Activated gamma-delta T cell (primary cell): ENCODE measurements around the gene NR6A1.

ENCODE experiments used
- DNase-seq: peaks from one replicate; lab custom pipeline; 2025; lab: John Stamatoyannopoulos, UW

Gene NR6A1

GRCh38 chr9:124504530-124505005 lies 266.5 kb downstream of the NR6A1 start:
- no peak for DNase-seq

DNA sequence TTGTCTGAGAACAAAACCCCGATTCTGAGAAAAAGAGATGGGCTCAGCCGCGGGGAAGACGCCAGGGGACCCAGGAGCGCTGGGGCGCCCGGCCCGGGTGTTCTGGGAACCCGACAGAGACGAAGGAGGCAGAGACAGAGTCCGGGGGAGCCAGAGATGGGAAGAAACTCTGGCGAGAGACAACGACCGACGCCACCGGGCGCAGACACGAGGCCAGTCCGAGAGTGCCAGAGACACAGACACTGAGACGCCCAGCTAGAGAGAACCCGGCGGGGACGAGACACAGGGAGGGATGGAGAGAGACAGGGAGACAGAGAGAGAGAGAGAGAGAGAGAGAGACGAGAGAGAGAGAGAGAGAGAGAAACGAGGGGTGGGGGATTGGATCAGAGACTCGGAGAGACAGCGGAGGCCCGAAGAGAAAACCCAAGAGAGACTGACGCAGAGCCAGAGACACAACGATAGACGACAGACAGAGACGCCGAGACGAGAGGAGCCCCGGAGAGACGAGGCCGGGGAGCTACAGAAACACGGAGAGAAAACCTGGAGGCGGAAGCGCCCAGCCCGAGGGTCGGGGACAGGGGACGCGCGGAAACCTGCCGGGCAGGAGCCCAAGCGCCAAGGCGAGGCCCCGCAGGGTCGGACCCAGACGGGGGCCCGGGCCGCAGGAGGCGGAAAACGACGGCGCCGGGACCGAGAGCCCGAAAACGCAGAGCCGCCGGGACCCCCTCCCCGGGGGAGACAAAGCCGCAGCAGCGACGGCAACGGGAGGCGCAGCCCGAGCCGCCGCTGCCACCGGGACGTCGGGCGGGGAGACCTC lies 267.2 kb downstream of the NR6A1 start:
- no peak for DNase-seq

- DNase-seq, result no peak
Observed at GRCh38 chr9:124502711-124503702, 268.1 kb downstream of the NR6A1 start.

GRCh38 chr9:124501771-124502320 lies 269.3 kb downstream of the NR6A1 start:
- DNase-seq, result no peak

GRCh38 chr9:124500796-124501611 lies 270.1 kb downstream of the NR6A1 start:
- DNase-seq, result no peak

GRCh38 chr9:124500028-124500795 lies 270.9 kb downstream of the NR6A1 start:
- DNase-seq, result no peak

DNA sequence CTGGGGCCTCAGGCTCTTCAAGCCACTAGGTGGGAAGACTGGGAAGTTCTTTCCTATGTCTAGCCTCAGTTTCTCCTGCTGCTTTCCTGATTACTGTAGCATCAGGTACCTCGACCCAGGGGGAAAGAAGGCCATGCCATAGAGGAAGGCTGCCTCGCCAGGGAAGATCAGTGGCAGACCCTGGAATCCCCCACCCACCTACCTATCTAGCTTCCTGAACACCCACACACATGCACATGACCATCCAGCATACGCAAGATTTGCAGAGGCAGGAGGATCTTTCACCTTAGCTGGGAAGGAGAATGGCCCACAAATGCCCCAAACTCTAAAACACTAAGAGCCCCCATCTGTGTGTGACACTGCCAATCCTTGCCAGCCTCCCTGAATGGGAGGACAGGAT lies 271.9 kb downstream of the NR6A1 start:
- no peak for DNase-seq

DNA sequence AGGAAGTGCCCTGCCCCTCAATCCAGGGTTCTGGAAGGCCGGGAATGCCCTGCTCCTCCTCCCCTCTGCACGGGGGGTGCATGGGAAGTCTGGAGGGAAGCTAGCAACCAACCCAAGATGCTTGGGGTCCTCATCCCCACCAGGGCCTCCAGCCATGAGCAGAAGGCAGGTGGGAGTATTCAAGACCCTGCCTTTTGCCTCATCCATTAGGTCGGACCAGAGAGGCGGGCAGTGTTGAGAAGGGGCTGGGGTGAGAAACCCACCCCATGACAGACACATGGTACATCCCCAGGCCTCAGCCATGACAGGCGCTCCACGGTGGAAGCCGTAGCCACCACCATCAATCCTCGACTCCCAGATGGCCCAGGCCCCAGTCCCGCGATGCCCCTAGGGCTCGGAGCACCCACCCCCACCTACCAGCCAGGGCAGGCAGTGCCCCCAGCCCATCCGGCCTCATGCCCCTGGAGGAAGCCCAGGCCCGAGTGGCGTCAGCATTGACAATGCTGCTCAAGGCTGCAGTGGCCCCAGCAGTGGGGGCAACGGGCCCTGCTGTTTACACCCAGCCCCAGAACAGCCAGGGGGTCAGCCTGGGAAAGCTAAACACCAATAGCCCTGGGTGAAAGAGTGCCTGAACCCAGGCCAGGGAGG lies 272.5 kb downstream of the NR6A1 start:
- no peak for DNase-seq

GRCh38 chr9:124498040-124498439 lies 273.1 kb downstream of the NR6A1 start:
- DNase-seq, result no peak

DNA sequence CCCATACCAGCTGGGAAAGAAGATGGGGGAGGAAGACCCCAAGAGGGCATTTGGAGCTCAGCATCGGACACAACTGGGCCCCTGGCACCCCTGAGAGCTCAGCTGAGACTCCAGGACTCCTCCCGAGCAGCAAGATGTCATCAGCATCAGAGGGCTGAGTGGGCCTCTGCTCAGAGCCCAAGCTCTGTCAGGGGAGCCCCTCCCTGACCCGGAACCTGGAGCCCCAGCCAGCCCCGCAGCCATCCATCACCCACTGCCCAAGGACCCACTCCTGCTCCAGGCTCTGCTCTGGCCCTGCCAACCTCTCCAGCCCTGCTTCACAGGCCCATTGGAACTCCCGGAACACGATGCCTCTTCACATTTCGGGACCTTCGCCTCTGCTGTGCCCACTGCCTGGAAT lies 273.7 kb downstream of the NR6A1 start:
- DNase-seq, result no peak

DNA sequence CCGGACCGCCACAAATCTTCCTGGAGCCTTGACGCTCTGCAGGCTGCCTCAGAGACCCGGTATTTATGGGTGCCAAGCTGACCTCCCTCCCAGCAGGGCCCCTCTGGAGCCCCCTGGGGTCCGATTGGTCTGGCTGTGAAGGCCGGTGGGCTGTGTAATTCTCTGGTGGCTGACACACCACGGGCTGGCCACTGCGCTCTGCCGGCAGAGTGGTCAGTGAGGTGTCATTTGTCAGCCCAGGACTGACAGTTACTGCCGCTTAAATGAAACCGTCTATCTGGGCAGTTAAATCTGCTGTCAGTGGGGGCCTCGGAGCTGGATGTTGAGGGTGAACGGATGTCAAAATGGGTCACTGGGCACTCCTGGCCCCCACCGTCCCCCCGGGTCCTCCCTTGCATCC lies 274.6 kb downstream of the NR6A1 start:
- DNase-seq, result no peak

GRCh38 chr9:124496075-124496449 lies 275.0 kb downstream of the NR6A1 start:
- DNase-seq, result no peak

DNA sequence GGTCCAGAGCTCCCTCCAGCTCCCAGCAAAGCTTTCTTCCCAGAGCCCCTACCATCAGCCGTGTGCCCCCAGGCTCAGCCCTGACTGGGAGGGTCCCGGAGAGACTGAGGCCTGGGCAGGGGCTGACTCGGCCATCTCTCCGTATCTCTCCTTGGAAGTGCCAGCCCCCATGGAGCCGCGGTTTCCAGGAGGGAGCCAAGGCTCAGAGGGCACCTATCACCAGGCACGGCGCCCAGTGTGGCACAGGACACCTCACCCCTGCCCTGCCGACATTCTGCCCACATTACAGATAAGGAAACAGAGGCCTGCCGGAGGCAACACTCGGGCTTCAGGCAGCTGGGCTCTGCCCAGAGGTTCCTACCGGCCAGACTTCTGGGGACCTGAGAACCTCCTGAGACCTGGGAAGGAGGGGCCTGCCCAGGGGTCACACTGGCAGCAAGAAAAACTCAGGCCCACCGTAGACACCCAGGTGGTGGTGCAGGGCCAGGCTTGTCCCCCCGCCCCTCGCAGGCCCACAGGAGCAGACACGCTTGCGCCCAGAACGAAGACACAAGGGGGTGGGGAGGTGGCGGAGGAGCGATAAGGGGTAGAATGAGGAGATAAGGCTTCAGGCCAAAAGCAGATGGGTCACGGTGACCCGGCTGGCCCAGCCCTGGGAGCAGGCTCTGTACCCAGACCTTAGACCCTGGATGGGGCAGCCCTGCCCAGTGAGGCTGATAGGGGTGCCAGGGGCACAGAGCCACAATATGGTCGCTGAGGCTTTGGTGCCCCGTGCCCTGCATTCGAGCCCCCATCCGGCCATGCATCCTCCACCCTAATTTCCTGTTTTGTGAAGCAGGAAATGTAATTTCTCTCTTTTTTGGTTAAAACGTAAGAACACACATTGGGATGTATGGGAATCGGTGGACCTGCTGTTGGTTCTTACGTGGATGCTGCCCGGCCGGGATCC lies 275.7 kb downstream of the NR6A1 start:
- no peak for DNase-seq

DNA sequence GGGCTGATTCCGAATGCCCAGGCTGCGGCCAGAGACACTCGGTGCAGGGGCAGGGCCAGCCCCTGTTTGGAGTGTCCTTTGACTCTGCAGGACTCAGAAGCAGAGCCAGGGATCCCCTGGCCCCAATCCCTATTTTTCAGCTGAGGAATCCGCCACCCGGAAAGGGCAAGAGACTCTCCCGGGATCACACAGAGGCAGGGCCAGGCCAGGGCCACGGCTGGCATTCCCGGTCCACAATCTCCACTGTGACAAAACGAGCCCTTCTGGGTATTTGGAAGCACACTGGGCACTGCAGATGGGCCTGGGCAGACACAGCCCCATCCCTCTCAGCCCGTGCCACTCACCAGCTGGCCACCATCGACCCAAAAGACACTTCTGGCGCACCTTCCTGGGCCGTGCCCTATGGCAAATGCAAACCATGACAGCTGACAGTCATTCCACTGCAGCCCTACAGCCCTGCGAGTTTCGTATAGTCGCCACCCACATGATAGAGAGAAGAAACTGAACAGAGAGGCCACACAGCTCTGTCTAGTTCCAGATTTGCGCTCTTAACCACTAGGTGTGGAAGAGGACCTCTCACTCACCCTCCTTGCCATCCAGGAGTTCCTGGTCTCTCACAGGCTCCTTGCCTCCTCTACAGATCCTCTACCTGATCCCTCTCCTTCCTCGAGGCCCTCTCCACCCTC lies 277.2 kb downstream of the NR6A1 start:
- no peak for DNase-seq

GRCh38 chr9:124493218-124493617 lies 277.9 kb downstream of the NR6A1 start:
- DNase-seq, result no peak

DNA sequence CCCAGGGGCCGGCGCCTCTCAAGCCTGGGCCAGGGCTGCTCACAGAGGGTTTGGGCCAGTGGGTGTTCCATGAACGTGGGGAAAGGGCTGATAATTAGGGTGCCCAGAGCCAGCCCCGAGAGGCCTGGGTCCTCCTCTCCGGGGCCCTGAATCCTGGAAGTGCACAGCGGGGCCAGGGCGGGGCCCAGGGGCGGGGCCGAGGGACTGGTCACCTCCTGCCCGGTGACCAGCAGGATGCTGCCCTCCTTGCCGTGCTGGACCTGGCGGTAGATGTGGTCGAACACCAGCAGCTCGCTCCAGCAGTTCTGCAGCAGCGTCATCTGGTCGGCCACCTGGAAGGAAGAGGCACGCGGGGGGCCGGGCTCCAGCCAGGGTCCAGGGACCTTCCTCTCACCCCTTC lies 278.3 kb downstream of the NR6A1 start:
- no peak for DNase-seq

GRCh38 chr9:124491049-124491975 lies 279.8 kb downstream of the NR6A1 start:
- no peak for DNase-seq
